Nephron progenitor cell (in vitro differentiated cells): ENCODE data around the gene SLC26A6.

ENCODE experiments used
- DNase-seq: peaks from one replicate; pipeline ENCODE4 v3.0.0; 2021
- H3K27ac Mint-ChIP-seq: 2 replicates; pipeline ENCODE4 v1.8.0; 2021; ENCODE audit warnings: mild to moderate bottlenecking, moderate library complexity, mixed read lengths
- H3K27me3 Mint-ChIP-seq: 2 replicates; pipeline ENCODE4 v1.8.0; 2021; ENCODE audit warnings: mild to moderate bottlenecking, low read depth, mixed read lengths; ENCODE audit not compliant: poor library complexity
- H3K36me3 Mint-ChIP-seq: 2 replicates; pipeline ENCODE4 v1.8.0; 2021; ENCODE audit warnings: low read depth, mixed read lengths
- H3K4me1 Mint-ChIP-seq: 2 replicates; pipeline ENCODE4 v1.8.0; 2021; ENCODE audit warnings: mixed read lengths
- H3K4me3 Mint-ChIP-seq: 2 replicates; pipeline ENCODE4 v1.8.0; 2021; ENCODE audit warnings: mild to moderate bottlenecking, moderate library complexity, mixed read lengths
- H3K9me3 Mint-ChIP-seq: 2 replicates; pipeline ENCODE4 v1.8.0; 2021; ENCODE audit warnings: mild to moderate bottlenecking, moderate library complexity, mixed read lengths
- TF ChIP-seq, protein P1 (sequence below): fragments of 200-600 bp; sonication (generic); IDR thresholded peaks from 2 replicates; pipeline ENCODE4 v1.5.0; 2021; ENCODE audit warnings: antibody characterized with exemption

Gene SLC26A6

DNA sequence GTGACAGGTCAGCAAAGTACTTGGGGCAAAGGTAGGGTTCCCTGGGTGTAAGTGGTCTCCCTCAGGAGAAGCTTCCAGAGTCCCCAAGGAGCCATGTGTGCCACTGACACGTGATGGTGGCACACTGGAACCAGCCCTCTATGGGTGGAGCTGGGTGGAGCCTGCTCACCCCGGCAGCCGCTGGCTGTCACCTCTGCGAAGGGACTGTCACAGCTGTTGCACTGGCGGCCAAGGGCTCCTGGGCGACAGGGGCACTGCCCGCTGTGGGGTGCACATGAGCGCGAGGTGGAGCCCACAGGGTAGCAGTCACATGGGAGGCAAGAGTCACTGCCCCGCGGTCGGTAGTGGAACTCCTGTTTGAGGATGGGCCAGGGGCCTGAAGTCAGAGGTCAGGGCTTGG, 15.5 kb upstream of the SLC26A6 start:
- Mint-ChIP-seq H3K4me1 (peaks cover 41% of the 10 kb centered on the region), H3K27ac (no peak overlapping the region), H3K4me3 (no peak overlapping the region), H3K36me3 (peaks cover 19% of the 10 kb centered on the region), H3K9me3 (no peaks in the 10 kb centered on the region), H3K27me3 (peaks cover 13% of the 10 kb centered on the region)
- TF ChIP-seq, protein P1, sequence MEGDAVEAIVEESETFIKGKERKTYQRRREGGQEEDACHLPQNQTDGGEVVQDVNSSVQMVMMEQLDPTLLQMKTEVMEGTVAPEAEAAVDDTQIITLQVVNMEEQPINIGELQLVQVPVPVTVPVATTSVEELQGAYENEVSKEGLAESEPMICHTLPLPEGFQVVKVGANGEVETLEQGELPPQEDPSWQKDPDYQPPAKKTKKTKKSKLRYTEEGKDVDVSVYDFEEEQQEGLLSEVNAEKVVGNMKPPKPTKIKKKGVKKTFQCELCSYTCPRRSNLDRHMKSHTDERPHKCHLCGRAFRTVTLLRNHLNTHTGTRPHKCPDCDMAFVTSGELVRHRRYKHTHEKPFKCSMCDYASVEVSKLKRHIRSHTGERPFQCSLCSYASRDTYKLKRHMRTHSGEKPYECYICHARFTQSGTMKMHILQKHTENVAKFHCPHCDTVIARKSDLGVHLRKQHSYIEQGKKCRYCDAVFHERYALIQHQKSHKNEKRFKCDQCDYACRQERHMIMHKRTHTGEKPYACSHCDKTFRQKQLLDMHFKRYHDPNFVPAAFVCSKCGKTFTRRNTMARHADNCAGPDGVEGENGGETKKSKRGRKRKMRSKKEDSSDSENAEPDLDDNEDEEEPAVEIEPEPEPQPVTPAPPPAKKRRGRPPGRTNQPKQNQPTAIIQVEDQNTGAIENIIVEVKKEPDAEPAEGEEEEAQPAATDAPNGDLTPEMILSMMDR: no peak
- no peak for DNase-seq

DNA sequence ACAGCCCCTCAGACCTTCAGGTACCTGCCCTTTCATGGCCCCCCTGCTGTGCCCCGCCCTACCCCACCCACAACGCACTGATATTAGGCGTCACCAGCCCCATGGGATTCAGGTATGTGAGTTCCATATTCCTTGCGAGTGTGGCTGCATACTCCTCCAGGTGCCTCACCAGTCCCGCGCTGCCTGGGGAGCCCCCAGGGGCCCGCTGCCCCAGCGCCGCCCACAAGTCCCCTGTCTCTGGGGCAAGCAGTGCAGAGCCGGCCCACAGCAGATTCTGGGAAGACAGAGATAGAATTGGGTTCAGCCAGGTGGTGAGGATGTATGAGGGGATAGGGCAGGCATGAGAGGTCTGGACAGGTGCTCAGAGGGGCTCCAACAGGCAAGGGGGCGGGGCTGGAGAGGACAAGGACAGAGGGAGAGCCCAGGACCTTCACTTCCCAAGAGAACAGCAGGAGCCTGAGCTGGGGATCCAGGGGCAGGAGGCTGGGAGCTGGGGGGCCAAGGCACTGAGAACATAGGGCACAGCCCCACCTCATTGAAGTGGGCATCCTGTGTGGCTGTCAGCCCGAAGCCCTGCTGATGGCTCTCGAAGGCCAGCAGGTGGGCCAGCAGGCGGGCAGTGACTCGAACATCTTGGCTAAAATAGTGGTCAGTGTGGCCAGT, 13.1 kb upstream of the SLC26A6 start:
- no peak overlapping the region for H3K4me3 Mint-ChIP-seq
- no peak for DNase-seq
- TF ChIP-seq, protein P1: no peak
- H3K27me3 Mint-ChIP-seq: peaks cover 1% of the 10 kb centered on the region
- no peaks in the 10 kb centered on the region for H3K9me3 Mint-ChIP-seq
- H3K36me3 Mint-ChIP-seq: peaks cover 24% of the 10 kb centered on the region
- no peak overlapping the region for H3K27ac Mint-ChIP-seq
- H3K4me1 Mint-ChIP-seq: peaks cover 21% of the 10 kb centered on the region

DNA sequence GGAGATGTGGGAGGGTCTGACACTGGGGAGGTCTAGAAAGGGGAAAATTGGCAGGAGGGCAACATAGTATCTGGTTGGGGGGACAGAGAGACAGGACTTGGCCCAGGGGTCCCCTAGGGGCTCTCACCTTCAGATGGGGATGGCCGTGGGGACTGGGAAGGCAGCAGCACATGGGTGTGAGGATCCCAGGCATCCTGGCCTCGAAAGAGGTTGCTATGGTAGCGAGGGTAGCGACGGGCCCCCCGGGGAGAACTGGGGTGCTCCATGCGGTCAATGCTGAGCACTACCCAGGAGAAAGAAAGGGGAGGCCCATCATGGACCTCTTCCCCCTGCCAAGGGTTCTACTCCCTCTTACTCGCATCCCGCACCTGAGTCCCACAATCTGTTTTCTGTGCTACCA, 12.5 kb upstream of the SLC26A6 start:
- TF ChIP-seq, protein P1: no peak
- Mint-ChIP-seq H3K4me1 (peaks cover 21% of the 10 kb centered on the region), H3K36me3 (peaks cover 23% of the 10 kb centered on the region)

DNA sequence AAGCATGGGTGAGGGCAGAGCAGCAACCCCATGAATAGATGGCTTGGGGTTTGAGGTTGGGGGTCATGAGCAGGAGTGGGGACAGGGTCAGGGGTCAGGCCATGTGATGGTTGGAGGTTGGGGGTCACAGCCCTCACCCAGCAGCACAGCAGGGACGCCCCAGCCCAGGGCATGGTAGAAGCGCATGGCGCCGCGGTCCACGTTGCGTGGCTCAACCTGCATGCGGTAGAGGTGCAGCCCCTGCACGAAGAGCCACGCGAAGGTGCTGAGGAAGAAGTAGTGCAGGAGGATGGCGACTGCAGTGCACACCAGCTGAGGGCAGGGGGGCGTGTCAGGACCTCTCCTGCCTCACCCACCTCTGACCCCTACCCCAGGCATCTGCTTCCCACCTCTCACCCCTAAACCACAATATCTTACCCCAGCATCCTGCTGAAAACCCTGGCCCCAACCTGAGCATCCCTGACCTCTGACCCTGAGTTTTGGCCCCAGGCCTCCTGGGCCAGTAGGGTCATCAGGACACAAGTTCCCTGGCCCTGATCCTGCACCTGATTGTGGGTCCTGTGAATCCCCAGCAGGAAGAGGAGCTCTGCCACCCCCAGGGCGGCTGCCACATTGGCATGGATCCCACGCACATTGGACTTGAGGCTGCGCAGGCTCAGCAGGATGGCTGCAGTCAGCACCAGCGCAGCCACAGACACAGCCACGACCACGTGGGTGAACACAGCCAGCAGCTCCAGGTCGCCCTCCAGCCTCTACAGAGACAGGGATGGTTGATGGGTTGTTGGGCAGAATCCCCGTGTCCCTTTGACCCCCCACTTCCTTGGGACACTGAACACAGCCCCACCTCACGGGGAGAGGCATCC, 9.9 kb upstream of the SLC26A6 start:
- H3K27ac Mint-ChIP-seq: no peak overlapping the region
- peaks cover 18% of the 10 kb centered on the region for H3K36me3 Mint-ChIP-seq
- no peak for DNase-seq
- no peak overlapping the region for H3K4me3 Mint-ChIP-seq
- H3K4me1 Mint-ChIP-seq: peaks cover 27% of the 10 kb centered on the region
- TF ChIP-seq, protein P1: no peak
- no peaks in the 10 kb centered on the region for H3K9me3 Mint-ChIP-seq
- H3K27me3 Mint-ChIP-seq: peaks cover 2% of the 10 kb centered on the region

More for the DNA sequence above, 12.5 kb upstream of the SLC26A6 start:
- Mint-ChIP-seq H3K27ac (no peak overlapping the region), H3K27me3 (no peaks in the 10 kb centered on the region), H3K9me3 (no peaks in the 10 kb centered on the region), H3K4me3 (no peak overlapping the region)
- no peak for DNase-seq

DNA sequence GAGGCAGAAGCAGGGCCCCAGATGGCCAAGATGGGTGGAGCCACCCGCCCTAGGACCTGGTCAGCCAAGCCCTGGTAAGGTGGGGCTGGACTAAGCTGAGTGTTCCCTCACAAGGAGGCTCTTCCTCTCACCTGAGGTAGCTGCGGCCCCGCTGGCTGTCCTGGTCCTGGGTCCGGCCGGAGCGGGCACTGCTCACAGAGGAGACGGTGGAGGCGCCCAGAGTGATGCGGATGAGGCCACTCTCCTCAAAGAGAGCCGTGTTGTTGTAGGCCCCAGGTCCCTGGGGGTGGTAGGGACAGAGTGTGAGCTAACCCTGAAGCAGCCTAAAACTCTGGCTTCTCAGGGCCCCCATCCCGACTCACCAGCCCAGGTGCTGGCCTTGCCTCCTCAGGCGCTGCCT, 7.3 kb upstream of the SLC26A6 start:
- Mint-ChIP-seq H3K4me3 (no peak overlapping the region), H3K9me3 (no peaks in the 10 kb centered on the region), H3K36me3 (peaks cover 22% of the 10 kb centered on the region), H3K4me1 (peaks cover 48% of the 10 kb centered on the region), H3K27me3 (peaks cover 10% of the 10 kb centered on the region), H3K27ac (no peak overlapping the region)
- DNase-seq: no peak
- TF ChIP-seq, protein P1: no peak
